Measurements from ENCODE around the gene VWA8.

Gene VWA8

GRCh38 chr13:41702540-41702939, 258.4 kb downstream of the VWA8 start:
- Histone ChIP-seq H3K27ac (no peak overlapping the region), H3K36me3 (no peaks in the 10 kb centered on the region), H3K4me3 (ENCODE audit: low read depth, low read length) (no peak overlapping the region), H3K27me3 (ENCODE audit: insufficient read depth, low read depth, severe bottlenecking) (no peaks in the 10 kb centered on the region), H3K9me3 (ENCODE audit: severe bottlenecking) (no peaks in the 10 kb centered on the region)
- TF ChIP-seq CTCF (IDR thresholded peaks at IDR 0.05; ENCODE audit: low read depth, low read length), result no peak
- no peak for DNase-seq

- Histone ChIP-seq H3K36me3 (no peaks in the 10 kb centered on the region), H3K9me3 (ENCODE audit: severe bottlenecking) (no peaks in the 10 kb centered on the region), H3K27me3 (ENCODE audit: insufficient read depth, low read depth, severe bottlenecking) (no peaks in the 10 kb centered on the region), H3K27ac (no peak overlapping the region), H3K4me3 (ENCODE audit: low read depth, low read length) (no peak overlapping the region)
- TF ChIP-seq CTCF (IDR thresholded peaks at IDR 0.05; ENCODE audit: low read depth, low read length), result no peak
- no peak for DNase-seq
These were observed 259.2 kb downstream of the VWA8 start for GRCh38 chr13:41701676-41702075.

GRCh38 chr13:41700790-41701310, 260.1 kb downstream of the VWA8 start:
- DNase-seq, result no peak

GRCh38 chr13:41699759-41700158, 261.1 kb downstream of the VWA8 start:
- DNase-seq, result no peak
- H3K4me3 ChIP-seq (ENCODE audit: low read depth, low read length), result no peak overlapping the region
- no peak overlapping the region for H3K27ac ChIP-seq
- TF ChIP-seq CTCF (IDR thresholded peaks at IDR 0.05; ENCODE audit: low read depth, low read length), result no peak
- no peaks in the 10 kb centered on the region for H3K9me3 ChIP-seq (ENCODE audit: severe bottlenecking)
- H3K27me3 ChIP-seq (ENCODE audit: insufficient read depth, low read depth, severe bottlenecking), result no peaks in the 10 kb centered on the region
- no peaks in the 10 kb centered on the region for H3K36me3 ChIP-seq

More at GRCh38 chr13:41700790-41701310, 260.1 kb downstream of the VWA8 start:
- no peak overlapping the region for H3K27ac ChIP-seq
- no peaks in the 10 kb centered on the region for H3K36me3 ChIP-seq
- H3K4me3 ChIP-seq (ENCODE audit: low read depth, low read length), result no peak overlapping the region
- H3K9me3 ChIP-seq (ENCODE audit: severe bottlenecking), result no peaks in the 10 kb centered on the region
- no peaks in the 10 kb centered on the region for H3K27me3 ChIP-seq (ENCODE audit: insufficient read depth, low read depth, severe bottlenecking)
- TF ChIP-seq CTCF (IDR thresholded peaks at IDR 0.05; ENCODE audit: low read depth, low read length), result no peak

- Histone ChIP-seq H3K9me3 (ENCODE audit: severe bottlenecking) (no peaks in the 10 kb centered on the region), H3K27me3 (ENCODE audit: insufficient read depth, low read depth, severe bottlenecking) (no peaks in the 10 kb centered on the region), H3K4me3 (ENCODE audit: low read depth, low read length) (no peak overlapping the region), H3K27ac (no peak overlapping the region), H3K36me3 (no peaks in the 10 kb centered on the region)
- TF ChIP-seq CTCF (IDR thresholded peaks at IDR 0.05; ENCODE audit: low read depth, low read length), result no peak
- no peak for DNase-seq
These were observed 263.3 kb downstream of the VWA8 start for GRCh38 chr13:41697578-41697977.
